SK-N-SH (cell line): ENCODE measurements around the gene PGAM2. TPM values are rescaled to one million over a fixed set of nuclear protein-coding genes. Genes with fewer than 3 reads are reported as not detected.
A peak's percentile ranks its signal among the peaks of the same experiment; 100 is the strongest.

Experiments
- CTCF ChIA-PET: fragments of 300-600, 350-600 bp; formaldehyde crosslinking; extraction: SDS; loops from one replicate; lab custom pipeline; 2021; lab: Yijun Ruan, JAX
- POLR2A ChIA-PET: fragments of 350-600 bp; sonication (Branson Sonifier 250); formaldehyde crosslinking; extraction: SDS; loops from one replicate; lab custom pipeline; 2020; ENCODE audit warnings: antibody characterized with exemption, inconsistent platforms; lab: Yijun Ruan, JAX
- DNase-seq: peaks from one replicate; pipeline ENCODE4 v3.0.0; 2012
- H2AFZ ChIP-seq: fragments of 200-600 bp; sonication (generic); 2 replicates; pipeline ENCODE4 v1.8.1; 2016; ENCODE audit warnings: antibody characterized with exemption, mild to moderate bottlenecking, low read depth
- H3F3A ChIP-seq: fragments of 200-600 bp; sonication (generic); replicated peaks from 2 replicates; pipeline ENCODE3; 2016; ENCODE audit warnings: antibody characterized with exemption, mild to moderate bottlenecking; ENCODE audit not compliant: insufficient read depth
- H3K27ac ChIP-seq, 2 experiments: fragments of 200-500 bp in 1 of 2; fragments of 200-600 bp in 1 of 2; sonication (Bioruptor generic) in 1 of 2; sonication (generic), shearing (Covaris generic) in 1 of 2; 2 replicates each; pipeline versions ENCODE4 v1.5.1 to v1.6.1; 2014 to 2016; ENCODE audit warnings: low read depth in 2 of 2, inconsistent platforms in 1 of 2, low read length in 1 of 2, mild to moderate bottlenecking in 1 of 2, mixed read lengths in 1 of 2
- H3K27me3 ChIP-seq: fragments of 200-600 bp; sonication (generic), shearing (Covaris generic); 2 replicates; pipeline ENCODE4 v1.6.1; 2016; ENCODE audit warnings: mixed run types; ENCODE audit not compliant: insufficient read depth
- H3K36me3 ChIP-seq, 2 experiments: fragments of 200-500 bp in 1 of 2; fragments of 200-600 bp in 1 of 2; sonication (Bioruptor generic) in 1 of 2; sonication (generic) in 1 of 2; replicated peaks in 1 of 2; 2 replicates each; pipeline versions ENCODE3 to v1.5.1; 2014 to 2016; ENCODE audit warnings: low read length in 1 of 2, mild to moderate bottlenecking in 1 of 2; ENCODE audit not compliant: insufficient read depth in 2 of 2, control insufficient read depth in 1 of 2
- H3K4me1 ChIP-seq, 2 experiments: fragments of 200-500 bp in 1 of 2; fragments of 200-600 bp in 1 of 2; sonication (Bioruptor generic) in 1 of 2; sonication (generic), shearing (Covaris generic) in 1 of 2; 2 replicates each; pipeline versions ENCODE4 v1.5.1 to v1.6.1; 2014 to 2016; ENCODE audit warnings: low read depth in 1 of 2, low read length in 1 of 2, mixed run types in 1 of 2; ENCODE audit not compliant: insufficient read depth in 2 of 2, control insufficient read depth in 1 of 2
- H3K4me2 ChIP-seq: fragments of 200-600 bp; sonication (generic), shearing (Covaris generic); 2 replicates; pipeline ENCODE4 v1.6.1; 2017; ENCODE audit warnings: mixed run types
- H3K4me3 ChIP-seq, 2 experiments: fragments of 200-500 bp in 1 of 2; fragments of 200-600 bp in 1 of 2; sonication (Bioruptor generic) in 1 of 2; sonication (generic), shearing (Covaris generic) in 1 of 2; 2 replicates each; pipeline versions ENCODE4 v1.5.1 to v1.8.1; 2014 to 2016; ENCODE audit warnings: low read depth in 2 of 2, inconsistent platforms in 1 of 2, low read length in 1 of 2, mild to moderate bottlenecking in 1 of 2, mixed read lengths in 1 of 2, moderate library complexity in 1 of 2
- H3K79me2 ChIP-seq: fragments of 200-600 bp; sonication (generic); 2 replicates; pipeline ENCODE4 v1.8.1; 2017; ENCODE audit warnings: mild to moderate bottlenecking; ENCODE audit not compliant: insufficient read depth
- H3K9ac ChIP-seq: fragments of 200-600 bp; sonication (generic); 2 replicates; pipeline ENCODE4 v1.6.1; 2017; ENCODE audit warnings: mixed run types
- H3K9me2 ChIP-seq: fragments of 200-600 bp; sonication (generic); 2 replicates; pipeline ENCODE4 v1.6.1; 2017; ENCODE audit warnings: mixed run types
- H3K9me3 ChIP-seq: fragments of 200-600 bp; sonication (generic); 2 replicates; pipeline ENCODE4 v1.6.1; 2017; ENCODE audit warnings: mixed run types, mild to moderate bottlenecking, moderate library complexity
- H4K20me1 ChIP-seq: fragments of 200-600 bp; sonication (generic); 2 replicates; pipeline ENCODE4 v1.6.1; 2017; ENCODE audit warnings: mild to moderate bottlenecking, mixed run types; ENCODE audit not compliant: insufficient read depth
- EP300 ChIP-seq, 2 experiments: IDR thresholded peaks; 2 replicates each; pipeline versions ENCODE4 v1.4.0 to v1.6.1; 2012; ENCODE audit warnings: borderline replicate concordance in 1 of 2, low read depth in 1 of 2, low read length in 1 of 2
- EZH2phosphoT487 ChIP-seq: fragments of 200-600 bp; sonication (generic); IDR thresholded peaks from 2 replicates; pipeline ENCODE4 v1.6.1; 2017; ENCODE audit warnings: low read depth, mixed run types, mild to moderate bottlenecking, antibody characterized with exemption, moderate library complexity, borderline replicate concordance
- GABPA ChIP-seq: IDR thresholded peaks from 2 replicates; pipeline ENCODE4 v1.4.0; 2012; ENCODE audit warnings: low read depth, mild to moderate bottlenecking
- MEF2A ChIP-seq: IDR thresholded peaks from 2 replicates; pipeline ENCODE4 v1.4.0; 2012; ENCODE audit warnings: low read depth, borderline replicate concordance
- RAD21 ChIP-seq: IDR thresholded peaks from 2 replicates; pipeline ENCODE4 v1.6.1; 2012; ENCODE audit warnings: mild to moderate bottlenecking, low read length
- RCOR1 ChIP-seq: fragments of 150-350 bp; IDR thresholded peaks from 2 replicates; pipeline ENCODE4 v1.6.1; 2017; ENCODE audit warnings: antibody characterized with exemption, low read length
- RFX5 ChIP-seq: IDR thresholded peaks from 2 replicates; pipeline ENCODE4 v1.6.1; 2012; ENCODE audit warnings: mild to moderate bottlenecking, improper control_type of control experiment, low read length
- RXRA ChIP-seq: IDR thresholded peaks from 2 replicates; pipeline ENCODE4 v1.4.0; 2012; ENCODE audit warnings: low read depth, mild to moderate bottlenecking, borderline replicate concordance
- YY1 ChIP-seq: IDR thresholded peaks from 2 replicates; pipeline ENCODE4 v1.4.0; 2012; ENCODE audit warnings: low read depth, mild to moderate bottlenecking
- WGBS: methylation state at CpG from one replicate; pipeline ENCODE4 v1.1.6; 2017; ENCODE audit warnings: low lambda C conversion rate; 5-methylcytosine and 5-hydroxymethylcytosine counted together
- polyA plus RNA-seq, 3 experiments: library from polyadenylated mRNA; depleted of rRNA; stranded (reverse); fragments of >200 nt; gene quantifications; 2 replicates each; pipeline ENCODE4 v1.2.3, GENCODE V29; 2012
- TF ChIP-seq, protein P1 (sequence below): fragments of 200-600 bp; sonication (generic); IDR thresholded peaks from 2 replicates; pipeline ENCODE4 v1.6.1; 2017; ENCODE audit warnings: antibody characterized with exemption, mild to moderate bottlenecking, moderate library complexity
- TF ChIP-seq, protein P2 (sequence below): IDR thresholded peaks from 2 replicates; pipeline ENCODE4 v1.4.0; 2012; ENCODE audit warnings: low read depth

The PGAM2 gene
- polyA plus RNA-seq, 1 of the 3 experiments (the other 2 are of a cell fraction): 0.79 TPM

DNA sequence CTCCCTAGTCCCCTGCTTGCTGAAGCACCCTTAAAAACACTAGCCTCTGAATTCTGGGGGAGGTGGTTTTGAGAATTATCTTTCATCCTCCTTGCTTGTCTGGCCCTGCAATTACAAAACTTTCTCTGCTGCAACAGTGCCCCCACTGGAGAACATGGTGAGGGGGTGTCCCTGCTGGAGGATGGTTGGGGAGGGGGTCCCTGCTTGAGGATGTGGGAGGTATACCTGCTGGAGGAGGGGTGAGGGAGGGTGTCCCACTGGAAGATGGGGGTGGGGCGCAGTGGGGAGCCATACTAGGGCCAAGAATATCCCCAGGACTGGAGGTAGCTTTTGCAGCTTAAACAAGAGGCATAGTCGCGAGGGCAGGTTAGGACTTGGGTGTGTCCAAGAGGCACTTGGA, 20.2 kb upstream of the PGAM2 start:
- Histone ChIP-seq H3K36me3 (peaks cover 0 to 3% of the 10 kb centered on the region in 2 experiments), H3K4me2 (no peak overlapping the region), H3K27me3 (no peaks in the 10 kb centered on the region), H3K9me3 (no peaks in the 10 kb centered on the region), H3K79me2 (peaks cover 17% of the 10 kb centered on the region), H3K4me1 (peaks cover 24 to 27% of the 10 kb centered on the region in 2 experiments), H3K9me2 (no peaks in the 10 kb centered on the region), H3K4me3 (no peak overlapping the region), H3K9ac (no peak overlapping the region; the same call in 1 of the 2 replicates), H3F3A (peaks cover 56% of the 10 kb centered on the region), H2AFZ (peak overlapping the region; percentile 34; the same call in 1 of the 2 replicates), H4K20me1 (no peaks in the 10 kb centered on the region), H3K27ac (peak overlapping the region in 1 of 2 experiments; percentile 100; a peak in 2 of 4 replicates)
- POLR2A ChIA-PET: interaction anchor here (0.6 kb wide), 1 partner anchor 111 kb away, joined by 3 read pairs; no protein-coding TSS in a partner anchor
- 88% methylated on average over 3 of the region's 3 CpGs for WGBS
- no peak for DNase-seq
- CTCF ChIA-PET: interaction anchor here (0.9 to 3.0 kb wide), 8 partner anchors 9 to 116 kb away, joined by 3 to 8 read pairs (median 4); no protein-coding TSS in a partner anchor
- TF ChIP-seq, protein P1, sequence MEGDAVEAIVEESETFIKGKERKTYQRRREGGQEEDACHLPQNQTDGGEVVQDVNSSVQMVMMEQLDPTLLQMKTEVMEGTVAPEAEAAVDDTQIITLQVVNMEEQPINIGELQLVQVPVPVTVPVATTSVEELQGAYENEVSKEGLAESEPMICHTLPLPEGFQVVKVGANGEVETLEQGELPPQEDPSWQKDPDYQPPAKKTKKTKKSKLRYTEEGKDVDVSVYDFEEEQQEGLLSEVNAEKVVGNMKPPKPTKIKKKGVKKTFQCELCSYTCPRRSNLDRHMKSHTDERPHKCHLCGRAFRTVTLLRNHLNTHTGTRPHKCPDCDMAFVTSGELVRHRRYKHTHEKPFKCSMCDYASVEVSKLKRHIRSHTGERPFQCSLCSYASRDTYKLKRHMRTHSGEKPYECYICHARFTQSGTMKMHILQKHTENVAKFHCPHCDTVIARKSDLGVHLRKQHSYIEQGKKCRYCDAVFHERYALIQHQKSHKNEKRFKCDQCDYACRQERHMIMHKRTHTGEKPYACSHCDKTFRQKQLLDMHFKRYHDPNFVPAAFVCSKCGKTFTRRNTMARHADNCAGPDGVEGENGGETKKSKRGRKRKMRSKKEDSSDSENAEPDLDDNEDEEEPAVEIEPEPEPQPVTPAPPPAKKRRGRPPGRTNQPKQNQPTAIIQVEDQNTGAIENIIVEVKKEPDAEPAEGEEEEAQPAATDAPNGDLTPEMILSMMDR: peak; percentile 52
- TF ChIP-seq EZH2phosphoT487: no peak

DNA sequence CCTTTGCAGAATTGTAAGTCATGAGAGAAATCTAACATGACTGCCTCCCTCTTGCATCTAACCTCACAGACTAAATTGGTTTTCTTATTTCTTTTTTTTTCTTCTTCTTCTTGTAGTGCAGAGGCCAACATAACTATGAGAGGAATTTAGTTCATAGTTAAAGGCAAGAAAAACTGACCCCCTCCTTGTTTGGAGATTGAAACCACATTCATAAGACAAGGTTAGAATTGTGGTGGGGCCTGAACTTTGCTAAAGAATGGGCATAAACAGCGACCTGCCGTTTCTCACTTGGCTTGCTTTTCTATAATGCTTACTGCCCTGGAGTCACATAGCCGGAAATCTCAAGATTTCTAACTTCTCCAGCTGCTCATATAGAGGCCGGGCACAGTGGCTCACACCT, 19.3 kb upstream of the PGAM2 start:
- Histone ChIP-seq H3K27ac (peak overlapping the region; percentile 29 to 100; a peak in 3 of 4 replicates), H3K4me2 (no peak overlapping the region; the same call in 1 of the 2 replicates)
- CTCF ChIA-PET: interaction anchor here (1.7 to 3.0 kb wide), 3 partner anchors 12 to 112 kb away, joined by 6 to 8 read pairs (median 7); no protein-coding TSS in a partner anchor

More for the DNA sequence above, 19.3 kb upstream of the PGAM2 start:
- Histone ChIP-seq H3K9me3 (no peaks in the 10 kb centered on the region), H3F3A (peaks cover 48% of the 10 kb centered on the region), H3K9me2 (no peaks in the 10 kb centered on the region), H3K79me2 (peaks cover 21% of the 10 kb centered on the region), H3K36me3 (peaks cover 0 to 11% of the 10 kb centered on the region in 2 experiments), H3K4me1 (peaks cover 24 to 28% of the 10 kb centered on the region in 2 experiments), H3K9ac (no peak overlapping the region), H3K4me3 (no peak overlapping the region), H4K20me1 (no peaks in the 10 kb centered on the region), H3K27me3 (no peaks in the 10 kb centered on the region), H2AFZ (peak overlapping the region; percentile 34; the same call in 1 of the 2 replicates)
- TF ChIP-seq YY1 (no peak), RCOR1 (no peak), RAD21 (no peak), EP300 (IDR thresholded peaks at IDR 0.05; ENCODE audit: borderline replicate concordance in 1 of 2, low read depth in 1 of 2, low read length in 1 of 2) (no peak), GABPA (no peak), RFX5 (no peak), RXRA (no peak), MEF2A (no peak)
- TF ChIP-seq, protein P1: no peak
- TF ChIP-seq, protein P2, sequence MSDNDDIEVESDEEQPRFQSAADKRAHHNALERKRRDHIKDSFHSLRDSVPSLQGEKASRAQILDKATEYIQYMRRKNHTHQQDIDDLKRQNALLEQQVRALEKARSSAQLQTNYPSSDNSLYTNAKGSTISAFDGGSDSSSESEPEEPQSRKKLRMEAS: no peak
- DNase-seq: no peak
- POLR2A ChIA-PET: no interaction called here
- WGBS: 79% methylated on average over 4 of the region's 4 CpGs
